Activated CD8-positive, alpha-beta memory T cell treated with anti-CD3 and anti-CD28 coated beads for 36 hours (primary cell): ENCODE data around the gene ZNF384. TPM values are rescaled to one million over a fixed set of nuclear protein-coding genes. Genes with fewer than 3 reads are reported as not detected.

Source experiments
- CTCF ChIA-PET: fragments of 350-600 bp; sonication (Branson Sonifier 250); formaldehyde crosslinking; loops from one replicate; lab custom pipeline; 2021; ENCODE audit warnings: antibody characterized with exemption; lab: Charles Lee
- POLR2A ChIA-PET: fragments of 350-600 bp; sonication (Branson Sonifier 250); formaldehyde crosslinking; loops from one replicate; lab custom pipeline; 2021; ENCODE audit warnings: antibody characterized with exemption; lab: Charles Lee
- total RNA-seq, 2 experiments: library from RNA; stranded (reverse); gene quantifications; one replicate each; pipeline ENCODE4 v1.2.3, GENCODE V29; 2021

ZNF384 gene
- total RNA-seq, 2 experiments from 2014 or later, result 59.3 to 59.8 TPM

GRCh38 chr12:6639151-6639801, 49.9 kb downstream of the ZNF384 start:
- CTCF ChIA-PET, result interaction anchor here (0.7 to 1.2 kb wide), 3 partner anchors 10 to 25 kb away, joined by 3 to 5 read pairs (median 3); no protein-coding TSS in a partner anchor
- POLR2A ChIA-PET, result no interaction called here

DNA sequence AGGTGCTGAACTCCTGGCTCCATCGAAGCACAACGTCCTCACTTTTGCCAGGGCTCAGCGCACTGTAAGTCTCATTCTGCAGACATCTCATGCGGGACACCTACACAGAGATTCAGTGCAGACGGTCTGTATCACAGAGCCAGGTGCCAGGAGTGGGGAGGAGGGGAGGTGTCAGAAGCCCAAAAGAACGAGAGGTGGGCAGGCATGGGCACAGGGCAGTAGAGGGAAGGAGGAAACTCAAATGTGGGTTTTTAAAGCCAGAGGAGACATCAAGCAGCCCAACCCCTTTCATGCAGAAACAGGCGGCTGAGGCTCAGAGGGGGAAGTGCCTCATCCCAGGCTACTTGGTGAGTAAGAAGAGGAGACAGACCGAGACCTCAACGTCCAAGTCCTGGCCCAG, 50.9 kb downstream of the ZNF384 start:
- CTCF ChIA-PET, result no interaction called here

DNA sequence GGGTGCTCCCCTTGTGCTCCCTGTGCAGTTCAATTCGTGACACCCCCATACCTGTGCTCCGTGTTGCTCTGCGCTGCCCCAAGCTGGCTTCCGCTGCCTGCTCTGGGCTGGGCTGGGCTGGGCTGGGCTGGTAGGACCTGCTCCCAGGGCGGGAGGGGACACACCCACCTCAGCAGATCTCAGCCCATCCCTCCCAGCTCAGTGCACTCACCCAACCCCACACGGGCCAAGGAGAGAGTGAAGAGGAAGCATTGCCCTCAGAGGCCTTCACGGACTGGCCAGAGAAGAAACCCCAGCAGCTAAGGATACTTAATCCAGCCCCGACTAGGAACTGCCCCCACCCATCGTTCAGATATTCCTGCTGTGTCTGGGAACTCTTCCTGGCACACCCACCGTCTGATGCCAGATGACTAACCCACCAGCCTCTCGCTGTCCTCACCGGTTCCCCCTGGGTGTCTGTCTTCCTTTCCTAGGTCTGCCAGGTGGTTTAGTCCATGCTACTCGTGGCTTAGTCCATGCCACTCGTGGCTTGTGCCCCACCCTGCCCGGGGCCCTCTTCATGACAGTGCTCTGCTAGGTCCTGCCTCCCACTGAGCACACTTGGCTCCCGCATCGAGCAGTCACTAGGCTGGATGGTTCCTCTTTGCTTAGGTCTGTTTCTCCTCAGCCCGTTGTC, 53.2 kb downstream of the ZNF384 start, which contains the start of gene LPAR5:
Gene LPAR5 (minus strand): TSS at position 104 of the 676 bp plus-strand sequence. CDS start 14,711 bp downstream, outside the sequence.
- ChIA-PET CTCF (interaction anchor here (0.7 to 1.2 kb wide), 4 partner anchors 16 to 200 kb away, joined by 3 read pairs; no protein-coding TSS in a partner anchor), POLR2A (interaction anchor here (1.0 kb wide), 1 partner anchor 54 kb away, joined by 3 read pairs; the partner anchor contains the start of gene ZNF384)

More for the DNA sequence above, 50.9 kb downstream of the ZNF384 start:
- POLR2A ChIA-PET, result no interaction called here

- POLR2A ChIA-PET, result interaction anchor here (0.6 to 1.0 kb wide), 2 partner anchors 22 to 54 kb away, joined by 3 to 4 read pairs; partner anchors contain the start of gene ZNF384
- CTCF ChIA-PET, result interaction anchor here (0.6 to 1.2 kb wide), 6 partner anchors 16 to 278 kb away, joined by 3 read pairs; no protein-coding TSS in a partner anchor
These were observed 53.8 kb downstream of the ZNF384 start for GRCh38 chr12:6635375-6635855.

DNA sequence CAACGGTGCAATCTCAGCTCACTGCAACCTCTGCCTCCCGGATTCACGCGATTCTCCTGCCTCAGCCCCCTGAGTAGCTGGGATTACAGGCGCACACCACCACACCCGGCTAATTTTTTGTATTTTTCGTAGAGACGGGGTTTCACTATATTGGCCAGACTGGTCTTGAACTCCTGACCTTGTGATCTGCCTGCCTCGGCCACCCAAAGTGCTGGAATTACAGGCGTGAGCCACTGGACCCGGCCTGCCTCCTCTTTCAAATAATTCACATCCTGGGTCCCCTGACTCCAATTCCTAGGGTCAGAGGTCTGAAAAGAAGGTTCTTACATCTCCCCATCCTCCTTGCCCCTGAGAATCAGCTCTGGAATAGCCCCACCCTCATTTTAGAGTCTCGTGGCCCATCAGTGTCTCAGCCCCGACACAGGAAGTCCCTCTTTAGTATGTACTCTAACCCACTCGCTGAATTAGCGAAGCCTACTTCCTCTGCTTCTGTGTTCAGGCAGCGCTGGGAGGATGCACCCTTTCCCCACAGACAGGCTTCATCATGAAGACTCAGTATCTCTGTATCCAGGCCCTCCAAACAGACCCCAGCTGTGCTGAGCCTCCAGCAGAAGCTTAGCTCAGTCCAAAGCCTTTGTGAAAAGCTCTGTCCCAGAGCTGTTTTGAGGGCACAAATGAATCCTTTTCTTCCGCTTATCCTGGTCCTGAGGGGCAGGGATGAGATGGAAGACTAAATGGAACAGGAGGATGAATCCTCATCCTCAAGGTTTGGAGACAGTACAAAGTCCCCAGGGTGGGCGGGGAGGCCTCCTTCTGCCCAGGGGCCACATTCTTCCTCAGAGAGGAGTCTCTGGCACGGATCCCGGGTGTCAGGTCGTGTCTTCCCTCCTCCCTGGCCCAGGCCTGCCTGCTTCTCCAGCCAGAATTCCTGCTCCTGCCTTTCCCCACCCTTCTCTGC, 56.9 kb downstream of the ZNF384 start:
- ChIA-PET POLR2A (interaction anchor here (0.9 to 1.4 kb wide), 3 partner anchors 26 to 236 kb away, joined by 3 to 4 read pairs (median 3); partner anchors contain the start of genes CHD4 and COPS7A), CTCF (interaction anchor here (0.8 to 3.0 kb wide), 3 partner anchors 12 to 57 kb away, joined by 4 to 19 read pairs (median 4); partner anchors contain the start of gene ZNF384)

DNA sequence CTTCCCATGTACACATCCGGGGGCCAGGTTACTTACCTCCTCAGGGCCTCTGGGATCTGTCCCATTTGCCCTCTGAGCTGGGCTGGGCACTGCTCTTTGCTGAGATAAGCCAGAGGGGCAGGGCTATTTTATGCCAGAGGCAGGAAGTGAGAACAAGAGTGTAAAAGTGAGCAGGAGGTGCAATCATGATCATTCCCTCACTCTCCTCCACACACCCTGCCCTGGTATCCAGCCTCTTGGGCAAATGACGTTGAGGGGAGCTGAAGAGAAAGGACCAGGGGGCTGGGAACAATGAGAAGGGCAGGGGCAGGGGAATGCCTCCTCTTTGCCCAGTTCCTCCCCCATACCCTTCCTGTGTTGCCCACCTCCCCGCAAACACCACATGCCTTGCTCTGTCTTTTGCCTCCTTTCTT, 57.6 kb downstream of the ZNF384 start:
- CTCF ChIA-PET, result interaction anchor here (0.8 to 3.0 kb wide), 3 partner anchors 12 to 58 kb away, joined by 4 to 19 read pairs (median 4); partner anchors contain the start of gene ZNF384

DNA sequence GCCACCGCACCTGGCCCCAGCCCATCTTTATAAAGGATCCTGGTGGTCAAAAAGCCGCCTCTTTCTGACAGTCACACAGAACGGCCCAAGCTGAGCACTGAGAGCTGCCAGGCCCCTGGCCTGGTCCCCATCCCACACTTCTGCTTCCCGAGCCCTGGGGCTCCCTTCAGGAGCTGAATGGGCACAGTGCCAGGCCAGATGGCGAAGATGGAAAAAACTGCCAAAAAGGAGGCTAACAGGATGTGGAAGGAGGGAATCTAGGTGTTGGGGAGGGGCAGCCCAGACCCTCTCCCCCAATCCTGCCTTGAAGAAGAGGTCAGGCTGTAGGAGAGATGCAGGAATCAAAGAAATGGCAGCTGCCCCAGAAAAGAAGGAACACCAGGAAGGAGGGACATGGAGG, 58.4 kb downstream of the ZNF384 start:
- ChIA-PET CTCF (interaction anchor here (0.8 to 3.0 kb wide), 5 partner anchors 11 to 242 kb away, joined by 3 to 19 read pairs (median 4); partner anchors contain the start of genes MLF2 and SPSB2), POLR2A (interaction anchor here (0.5 kb wide), 1 partner anchor 59 kb away, joined by 6 read pairs; the partner anchor contains the start of gene ZNF384)

More for the DNA sequence above, 57.6 kb downstream of the ZNF384 start:
- POLR2A ChIA-PET, result interaction anchor here (0.9 to 1.4 kb wide), 3 partner anchors 25 to 237 kb away, joined by 3 to 4 read pairs (median 3); partner anchors contain the start of genes CHD4 and COPS7A

DNA sequence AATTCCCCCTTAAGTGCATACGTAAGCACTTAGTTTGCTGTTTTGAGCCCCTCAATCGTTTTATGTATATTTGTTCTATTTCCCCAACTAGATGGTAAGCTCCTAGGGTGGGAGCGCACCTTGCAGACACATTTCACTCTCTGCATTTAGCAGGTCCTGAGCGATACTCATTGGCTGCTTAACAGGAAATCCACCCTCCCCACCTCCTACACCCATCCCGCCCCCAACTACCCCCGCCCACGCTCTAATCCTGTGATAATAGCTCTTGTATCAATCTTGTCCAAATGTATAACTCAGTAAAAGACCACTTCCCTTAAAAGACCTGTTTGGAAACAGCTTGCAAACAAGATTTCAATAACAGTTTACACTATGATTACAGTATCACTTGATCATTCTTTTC, 61.6 kb downstream of the ZNF384 start:
- ChIA-PET CTCF (interaction anchor here (1.1 to 1.4 kb wide), 3 partner anchors 57 to 139 kb away, joined by 3 to 4 read pairs (median 4); partner anchors contain the start of gene ZNF384), POLR2A (no interaction called here)

DNA sequence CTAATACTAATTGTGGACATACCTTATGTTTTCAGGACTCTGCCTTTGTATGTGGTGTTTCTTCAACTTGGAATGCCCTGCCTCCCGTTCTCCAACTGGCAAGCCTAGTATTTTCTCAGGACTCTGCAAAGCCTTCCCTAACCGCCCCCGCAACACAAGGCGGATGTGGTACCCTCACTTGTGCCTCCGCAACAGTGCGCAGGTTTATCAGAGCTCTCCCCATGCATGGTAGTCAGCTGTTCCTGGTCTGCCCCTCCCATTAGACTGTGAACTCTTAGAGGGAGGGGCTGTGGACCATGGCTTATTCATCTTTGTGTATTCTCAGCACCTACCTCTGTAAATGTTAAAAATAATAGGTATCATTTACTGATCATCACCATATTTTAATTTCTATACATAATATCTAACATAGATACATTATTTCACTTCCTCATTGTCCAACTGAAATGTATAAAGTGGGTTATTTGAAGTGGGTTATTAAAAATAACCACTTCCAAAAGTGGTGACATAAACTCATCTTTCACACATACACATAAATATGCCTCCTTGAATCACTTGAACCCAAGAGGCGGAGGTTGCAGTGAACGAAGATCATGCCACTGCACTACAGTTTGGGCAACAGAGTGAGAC, 62.4 kb downstream of the ZNF384 start:
- CTCF ChIA-PET, result no interaction called here
- POLR2A ChIA-PET, result no interaction called here

DNA sequence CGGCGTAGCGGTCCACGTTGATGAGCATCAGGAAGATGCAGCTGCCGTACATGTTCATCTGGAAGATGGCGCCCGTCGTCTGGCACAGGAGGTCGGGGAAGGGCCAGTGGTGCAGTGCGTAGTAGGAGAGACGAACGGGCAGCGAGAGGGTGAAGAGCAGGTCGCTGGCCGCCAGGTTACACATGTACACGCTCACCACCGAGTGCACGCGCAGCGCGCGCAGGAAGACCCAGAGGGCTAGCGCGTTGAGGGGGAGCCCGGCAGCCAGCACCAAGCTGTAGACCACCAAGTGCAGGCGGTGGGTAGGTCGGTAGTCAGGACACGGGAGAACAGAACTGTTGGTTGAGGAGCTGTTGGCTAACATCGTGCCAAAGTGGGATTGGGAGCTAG, 68.3 kb downstream of the ZNF384 start:
- POLR2A ChIA-PET, result no interaction called here

DNA sequence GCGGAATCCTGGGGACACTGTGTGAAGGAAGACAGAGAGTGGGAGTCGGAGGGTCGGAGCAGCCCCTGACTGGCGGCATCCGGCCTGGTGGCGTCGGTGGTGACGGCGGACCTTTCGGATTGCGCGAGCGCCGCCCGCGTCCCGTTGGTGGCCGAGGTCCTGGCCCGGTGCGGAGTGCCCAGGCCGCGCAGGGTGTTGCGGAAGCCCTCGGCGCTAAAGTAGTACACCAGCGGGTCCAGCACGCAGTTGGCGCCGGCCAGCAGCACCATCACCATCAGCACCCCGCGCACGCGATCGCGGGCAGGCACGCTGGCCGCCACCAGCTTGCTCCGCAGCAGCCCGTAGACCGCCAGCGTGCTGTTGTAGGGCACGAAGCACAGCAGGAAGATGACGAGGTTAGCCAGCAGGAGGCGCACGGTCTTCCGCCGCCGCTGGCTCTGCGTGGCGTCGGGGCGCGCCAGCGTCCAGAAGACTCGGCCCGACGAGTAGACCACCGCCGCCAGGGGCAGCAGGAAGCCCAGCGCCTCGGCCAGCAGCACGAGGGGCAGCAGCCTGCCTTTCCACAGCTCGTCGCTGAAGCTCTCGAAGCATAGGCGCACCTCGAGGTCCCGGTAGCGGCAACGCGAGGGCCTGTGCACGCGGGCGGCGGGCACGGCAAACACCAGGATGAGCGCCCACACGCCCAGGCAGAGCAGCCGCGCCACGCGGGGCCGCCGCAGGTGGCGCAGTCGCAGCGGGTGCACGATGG, 68.9 kb downstream of the ZNF384 start:
- POLR2A ChIA-PET, result no interaction called here
- CTCF ChIA-PET, result interaction anchor here (0.6 to 3.9 kb wide), 7 partner anchors 11 to 64 kb away, joined by 3 to 19 read pairs (median 6); partner anchors contain the start of gene LPAR5

More for the DNA sequence above, 68.3 kb downstream of the ZNF384 start:
- CTCF ChIA-PET, result interaction anchor here (0.6 to 3.9 kb wide), 7 partner anchors 8 to 205 kb away, joined by 3 to 19 read pairs (median 5); no protein-coding TSS in a partner anchor

GRCh38 chr12:6618483-6619225, 70.5 kb downstream of the ZNF384 start:
- POLR2A ChIA-PET, result interaction anchor here (0.6 kb wide), 1 partner anchor 31 kb away, joined by 4 read pairs; no protein-coding TSS in a partner anchor
- CTCF ChIA-PET, result interaction anchor here (1.6 to 3.9 kb wide), 3 partner anchors 12 to 207 kb away, joined by 3 to 19 read pairs (median 7); no protein-coding TSS in a partner anchor
